HEK293 (cell line): ENCODE data around the gene DCUN1D4.

Experiments
- CTCF ChIA-PET: fragments of 350-600 bp; formaldehyde crosslinking; extraction: SDS; loops from one replicate; lab custom pipeline; 2021; ENCODE audit warnings: antibody characterized with exemption; lab: Yijun Ruan, JAX
- POLR2A ChIA-PET: fragments of 300-600 bp; formaldehyde crosslinking; extraction: SDS; loops from one replicate; lab custom pipeline; 2020; ENCODE audit warnings: antibody characterized with exemption, inconsistent platforms; lab: Yijun Ruan, JAX
- H3K27ac ChIP-seq: fragments of 200-500 bp; sonication (Bioruptor generic); 2 replicates; pipeline ENCODE4 v1.5.1; 2014; ENCODE audit warnings: low read depth, low read length, control low read depth, inconsistent platforms; ENCODE audit errors: extremely low read depth
- H3K36me3 ChIP-seq, 2 experiments: fragments of 200-500 bp in 1 of 2; sonication (Bioruptor generic) in 1 of 2; 1 replicate in 1 of 2; 2 replicates in 1 of 2; pipeline ENCODE4 v1.5.1; 2014 to 2017; ENCODE audit warnings: inconsistent platforms in 2 of 2, low read length in 2 of 2; ENCODE audit not compliant: control insufficient read depth in 2 of 2, insufficient read depth in 1 of 2
- H3K4me1 ChIP-seq: fragments of 200-500 bp; sonication (Bioruptor generic); 2 replicates; pipeline ENCODE4 v1.5.1; 2014; ENCODE audit warnings: mild to moderate bottlenecking, low read length, inconsistent platforms; ENCODE audit not compliant: control insufficient read depth, insufficient read depth
- H3K4me3 ChIP-seq: 2 replicates; pipeline ENCODE4 v1.5.1; 2011; ENCODE audit warnings: low read depth, mild to moderate bottlenecking, control low read depth, low read length, moderate library complexity
- H3K9me3 ChIP-seq: fragments of 200-500 bp; sonication (Bioruptor generic); 2 replicates; pipeline ENCODE4 v1.5.1; 2014; ENCODE audit warnings: low read depth, low read length, inconsistent platforms; ENCODE audit not compliant: control insufficient read depth, insufficient read depth
- HOXA7 ChIP-seq: sonication (generic); formaldehyde crosslinking; IDR thresholded peaks from 2 replicates; pipeline ENCODE4 v1.8.1; 2022; ENCODE audit warnings: missing genetic modification reagents, borderline replicate concordance
- KLF16 ChIP-seq: fragments of 450-650 bp; formaldehyde crosslinking; IDR thresholded peaks from 2 replicates; pipeline ENCODE4 v1.5.1; 2017; ENCODE audit warnings: missing biosample characterization, missing genetic modification characterization
- PRDM1 ChIP-seq: fragments of 450-650 bp; formaldehyde crosslinking; IDR thresholded peaks from 2 replicates; pipeline ENCODE4; 2016; ENCODE audit warnings: missing biosample characterization, missing genetic modification characterization
- TCF7L2 ChIP-seq: IDR thresholded peaks from 2 replicates; pipeline ENCODE4 v1.6.1; 2011; ENCODE audit warnings: low read depth, mild to moderate bottlenecking, inconsistent platforms, low read length, moderate library complexity, borderline replicate concordance
- YY1 ChIP-seq: fragments of 450-650 bp; formaldehyde crosslinking; IDR thresholded peaks from 2 replicates; pipeline ENCODE4 v1.5.1; 2018; ENCODE audit warnings: missing biosample characterization, missing genetic modification characterization
- ZBTB48 ChIP-seq: fragments of 450-650 bp; formaldehyde crosslinking; IDR thresholded peaks from 2 replicates; pipeline ENCODE4 v1.5.1; 2016; ENCODE audit warnings: missing biosample characterization, missing genetic modification characterization
- ZFP37 ChIP-seq: fragments of 450-650 bp; formaldehyde crosslinking; IDR thresholded peaks from 2 replicates; pipeline ENCODE4 v1.5.1; 2016; ENCODE audit warnings: missing biosample characterization, missing genetic modification characterization
- ZNF112 ChIP-seq: fragments of 450-650 bp; formaldehyde crosslinking; IDR thresholded peaks from 2 replicates; pipeline ENCODE4 v1.5.0; 2017; ENCODE audit warnings: missing biosample characterization, missing genetic modification characterization
- ZNF155 ChIP-seq: fragments of 450-650 bp; formaldehyde crosslinking; IDR thresholded peaks from 2 replicates; pipeline ENCODE4 v1.5.1; 2016; ENCODE audit warnings: missing biosample characterization, missing genetic modification characterization
- ZNF169 ChIP-seq: fragments of 450-650 bp; formaldehyde crosslinking; IDR thresholded peaks from 2 replicates; pipeline ENCODE4 v1.5.1; 2016; ENCODE audit warnings: missing biosample characterization, missing genetic modification characterization
- ZNF174 ChIP-seq: fragments of 450-650 bp; formaldehyde crosslinking; IDR thresholded peaks from 2 replicates; pipeline ENCODE4 v1.5.0; 2017; ENCODE audit warnings: missing biosample characterization, mild to moderate bottlenecking, missing genetic modification characterization
- ZNF184 ChIP-seq: fragments of 450-650 bp; IDR thresholded peaks from 2 replicates; pipeline ENCODE4 v1.5.1; 2018; ENCODE audit warnings: missing biosample characterization, mild to moderate bottlenecking, missing genetic modification characterization
- ZNF223 ChIP-seq: fragments of 450-650 bp; formaldehyde crosslinking; IDR thresholded peaks from 2 replicates; pipeline ENCODE4 v1.5.1; 2016; ENCODE audit warnings: missing biosample characterization, missing genetic modification characterization
- ZNF239 ChIP-seq: fragments of 450-650 bp; formaldehyde crosslinking; IDR thresholded peaks from 2 replicates; pipeline ENCODE4 v1.5.1; 2016; ENCODE audit warnings: missing biosample characterization, missing genetic modification characterization
- ZNF311 ChIP-seq: fragments of 450-650 bp; formaldehyde crosslinking; IDR thresholded peaks from 2 replicates; pipeline ENCODE4 v1.5.1; 2017; ENCODE audit warnings: missing biosample characterization, missing genetic modification characterization, borderline replicate concordance
- ZNF416 ChIP-seq: fragments of 450-650 bp; formaldehyde crosslinking; IDR thresholded peaks from 2 replicates; pipeline ENCODE4 v1.5.1; 2016; ENCODE audit warnings: missing biosample characterization, missing genetic modification characterization
- ZNF501 ChIP-seq: fragments of 450-650 bp; formaldehyde crosslinking; IDR thresholded peaks from 2 replicates; pipeline ENCODE4 v1.5.1; 2016; ENCODE audit warnings: missing biosample characterization, missing genetic modification characterization
- ZNF514 ChIP-seq: fragments of 450-650 bp; formaldehyde crosslinking; IDR thresholded peaks from 2 replicates; pipeline ENCODE4 v1.5.1; 2016; ENCODE audit warnings: missing biosample characterization, missing genetic modification characterization
- ZNF596 ChIP-seq: fragments of 450-650 bp; IDR thresholded peaks from 2 replicates; pipeline ENCODE4 v1.5.0; 2018; ENCODE audit warnings: missing biosample characterization, mild to moderate bottlenecking, missing genetic modification characterization, moderate library complexity
- ZNF626 ChIP-seq: fragments of 450-650 bp; sonication (Bioruptor Pico); formaldehyde crosslinking; IDR thresholded peaks from 2 replicates; pipeline ENCODE4 v1.5.1; 2018; ENCODE audit warnings: missing biosample characterization, missing genetic modification characterization, inconsistent platforms
- ZNF830 ChIP-seq: fragments of 450-650 bp; IDR thresholded peaks from 2 replicates; pipeline ENCODE4 v1.5.0; 2018; ENCODE audit warnings: missing biosample characterization, missing genetic modification characterization, low read depth, mild to moderate bottlenecking, moderate library complexity
- ZNF843 ChIP-seq: fragments of 450-650 bp; formaldehyde crosslinking; IDR thresholded peaks from 2 replicates; pipeline ENCODE4 v1.5.1; 2016; ENCODE audit warnings: missing biosample characterization, missing genetic modification characterization
- TF ChIP-seq, protein P1 (sequence below): fragments of 450-650 bp; formaldehyde crosslinking; IDR thresholded peaks from 2 replicates; pipeline ENCODE4 v1.5.1; 2016; ENCODE audit warnings: missing biosample characterization, missing genetic modification characterization, low read depth
- TF ChIP-seq, protein P2 (sequence below): fragments of 450-650 bp; formaldehyde crosslinking; optimal IDR thresholded peaks from 2 replicates; pipeline ENCODE3; 2016; ENCODE audit warnings: missing biosample characterization, mild to moderate bottlenecking, missing genetic modification characterization
- TF ChIP-seq, protein P3 (sequence below): fragments of 450-650 bp; formaldehyde crosslinking; IDR thresholded peaks from 2 replicates; pipeline ENCODE4 v1.5.0; 2017; ENCODE audit warnings: missing biosample characterization, missing genetic modification characterization, borderline replicate concordance
- TF ChIP-seq, protein P4 (sequence below): fragments of 450-650 bp; formaldehyde crosslinking; IDR thresholded peaks from 2 replicates; pipeline ENCODE4 v1.5.1; 2017; ENCODE audit warnings: missing biosample characterization, missing genetic modification characterization

Gene DCUN1D4

DNA sequence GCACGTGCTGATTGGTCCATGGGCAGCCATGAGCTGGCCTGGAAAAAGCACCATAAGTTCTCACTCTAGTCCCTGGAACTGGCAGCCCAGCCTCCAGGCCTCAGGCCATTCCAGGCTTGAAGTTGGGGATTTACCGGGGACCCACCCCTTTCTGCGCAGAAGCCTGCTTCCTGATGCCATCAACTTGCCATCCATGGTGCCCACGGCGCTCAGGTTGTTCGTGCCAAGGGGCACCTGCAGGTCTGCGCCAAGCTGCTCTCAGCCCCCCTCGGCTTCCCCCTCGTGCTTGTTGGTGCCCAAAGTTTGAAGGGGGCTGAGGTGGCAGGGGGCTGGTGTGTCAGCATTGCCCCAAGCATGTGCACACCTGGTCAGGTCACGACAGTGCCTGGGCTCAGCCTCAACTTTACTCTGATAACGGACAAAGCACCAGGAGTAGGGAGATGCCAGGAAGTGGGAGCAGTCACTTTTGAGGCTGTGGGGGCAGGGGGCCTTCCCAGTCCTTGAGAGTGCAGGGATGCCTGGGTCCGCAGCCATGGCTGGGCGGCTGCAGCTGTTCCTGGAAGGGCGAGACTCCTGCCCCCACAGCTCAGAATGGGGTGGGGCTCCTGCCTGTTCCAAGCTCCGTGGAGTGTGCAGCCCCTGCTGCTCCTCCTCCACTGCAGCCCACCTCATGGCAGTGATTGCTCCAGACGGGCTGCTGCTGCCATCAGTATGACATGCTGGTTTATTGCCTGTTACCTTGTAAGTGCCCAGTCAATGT lies 24.9 kb downstream of the DCUN1D4 start:
- POLR2A ChIA-PET: no interaction called here
- Histone ChIP-seq H3K27ac (no peak overlapping the region), H3K4me1 (no peaks in the 10 kb centered on the region), H3K36me3 (peaks cover 0 to 77% of the 10 kb centered on the region in 2 experiments; a peak in 1 of 3 replicates), H3K9me3 (no peaks in the 10 kb centered on the region), H3K4me3 (no peak overlapping the region)
- CTCF ChIA-PET: no interaction called here
- TF ChIP-seq, protein P1, sequence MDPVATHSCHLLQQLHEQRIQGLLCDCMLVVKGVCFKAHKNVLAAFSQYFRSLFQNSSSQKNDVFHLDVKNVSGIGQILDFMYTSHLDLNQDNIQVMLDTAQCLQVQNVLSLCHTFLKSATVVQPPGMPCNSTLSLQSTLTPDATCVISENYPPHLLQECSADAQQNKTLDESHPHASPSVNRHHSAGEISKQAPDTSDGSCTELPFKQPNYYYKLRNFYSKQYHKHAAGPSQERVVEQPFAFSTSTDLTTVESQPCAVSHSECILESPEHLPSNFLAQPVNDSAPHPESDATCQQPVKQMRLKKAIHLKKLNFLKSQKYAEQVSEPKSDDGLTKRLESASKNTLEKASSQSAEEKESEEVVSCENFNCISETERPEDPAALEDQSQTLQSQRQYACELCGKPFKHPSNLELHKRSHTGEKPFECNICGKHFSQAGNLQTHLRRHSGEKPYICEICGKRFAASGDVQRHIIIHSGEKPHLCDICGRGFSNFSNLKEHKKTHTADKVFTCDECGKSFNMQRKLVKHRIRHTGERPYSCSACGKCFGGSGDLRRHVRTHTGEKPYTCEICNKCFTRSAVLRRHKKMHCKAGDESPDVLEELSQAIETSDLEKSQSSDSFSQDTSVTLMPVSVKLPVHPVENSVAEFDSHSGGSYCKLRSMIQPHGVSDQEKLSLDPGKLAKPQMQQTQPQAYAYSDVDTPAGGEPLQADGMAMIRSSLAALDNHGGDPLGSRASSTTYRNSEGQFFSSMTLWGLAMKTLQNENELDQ: no peak
- TF ChIP-seq ZFP37 (tag by site-specific recombination) (no peak), TCF7L2 (no peak), ZNF843 (tag by site-specific recombination) (no peak), ZNF596 (tag by site-specific recombination) (no peak), ZNF416 (tag by site-specific recombination) (no peak), KLF16 (tag by site-specific recombination) (no peak), ZNF239 (tag by site-specific recombination) (no peak), ZNF311 (tag by site-specific recombination) (no peak), PRDM1 (tag by site-specific recombination) (no peak)
- TF ChIP-seq, protein P2, sequence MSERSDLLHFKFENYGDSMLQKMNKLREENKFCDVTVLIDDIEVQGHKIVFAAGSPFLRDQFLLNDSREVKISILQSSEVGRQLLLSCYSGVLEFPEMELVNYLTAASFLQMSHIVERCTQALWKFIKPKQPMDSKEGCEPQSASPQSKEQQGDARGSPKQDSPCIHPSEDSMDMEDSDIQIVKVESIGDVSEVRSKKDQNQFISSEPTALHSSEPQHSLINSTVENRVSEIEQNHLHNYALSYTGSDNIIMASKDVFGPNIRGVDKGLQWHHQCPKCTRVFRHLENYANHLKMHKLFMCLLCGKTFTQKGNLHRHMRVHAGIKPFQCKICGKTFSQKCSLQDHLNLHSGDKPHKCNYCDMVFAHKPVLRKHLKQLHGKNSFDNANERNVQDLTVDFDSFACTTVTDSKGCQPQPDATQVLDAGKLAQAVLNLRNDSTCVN (tag by site-specific recombination): no peak

DNA sequence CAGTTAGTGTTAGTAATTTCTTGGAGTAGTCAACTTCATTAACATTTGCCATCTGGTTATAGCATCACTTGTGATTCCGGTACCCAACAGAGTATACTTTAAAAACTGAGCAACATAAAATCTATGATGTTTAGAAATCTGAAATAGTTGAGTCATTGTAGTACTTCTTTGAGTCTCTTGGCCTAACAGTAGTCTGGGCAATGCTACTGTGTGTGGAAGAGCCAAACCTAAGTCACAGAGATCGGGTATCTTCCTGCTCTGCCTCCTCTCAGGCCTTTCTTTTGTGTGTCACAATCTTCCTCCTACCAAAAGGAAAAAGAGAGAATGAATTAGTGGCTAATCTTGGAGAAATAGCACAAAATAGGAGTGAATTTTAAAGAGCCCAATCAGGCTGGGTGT lies 25.5 kb downstream of the DCUN1D4 start:
- H3K36me3 ChIP-seq: peaks cover 0 to 82% of the 10 kb centered on the region in 2 experiments; a peak in 1 of 3 replicates
- H3K4me3 ChIP-seq: no peak overlapping the region
- no peaks in the 10 kb centered on the region for H3K4me1 ChIP-seq
- H3K27ac ChIP-seq: no peak overlapping the region
- H3K9me3 ChIP-seq: no peaks in the 10 kb centered on the region
- CTCF ChIA-PET: no interaction called here
- no peak for TF ChIP-seq YY1 (tag by site-specific recombination)
- no peak for TF ChIP-seq ZNF169 (tag by site-specific recombination)
- TF ChIP-seq, protein P3, sequence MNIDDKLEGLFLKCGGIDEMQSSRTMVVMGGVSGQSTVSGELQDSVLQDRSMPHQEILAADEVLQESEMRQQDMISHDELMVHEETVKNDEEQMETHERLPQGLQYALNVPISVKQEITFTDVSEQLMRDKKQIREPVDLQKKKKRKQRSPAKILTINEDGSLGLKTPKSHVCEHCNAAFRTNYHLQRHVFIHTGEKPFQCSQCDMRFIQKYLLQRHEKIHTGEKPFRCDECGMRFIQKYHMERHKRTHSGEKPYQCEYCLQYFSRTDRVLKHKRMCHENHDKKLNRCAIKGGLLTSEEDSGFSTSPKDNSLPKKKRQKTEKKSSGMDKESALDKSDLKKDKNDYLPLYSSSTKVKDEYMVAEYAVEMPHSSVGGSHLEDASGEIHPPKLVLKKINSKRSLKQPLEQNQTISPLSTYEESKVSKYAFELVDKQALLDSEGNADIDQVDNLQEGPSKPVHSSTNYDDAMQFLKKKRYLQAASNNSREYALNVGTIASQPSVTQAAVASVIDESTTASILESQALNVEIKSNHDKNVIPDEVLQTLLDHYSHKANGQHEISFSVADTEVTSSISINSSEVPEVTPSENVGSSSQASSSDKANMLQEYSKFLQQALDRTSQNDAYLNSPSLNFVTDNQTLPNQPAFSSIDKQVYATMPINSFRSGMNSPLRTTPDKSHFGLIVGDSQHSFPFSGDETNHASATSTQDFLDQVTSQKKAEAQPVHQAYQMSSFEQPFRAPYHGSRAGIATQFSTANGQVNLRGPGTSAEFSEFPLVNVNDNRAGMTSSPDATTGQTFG: no peak
- TF ChIP-seq ZNF514 (tag by site-specific recombination): no peak
- TF ChIP-seq, protein P4, sequence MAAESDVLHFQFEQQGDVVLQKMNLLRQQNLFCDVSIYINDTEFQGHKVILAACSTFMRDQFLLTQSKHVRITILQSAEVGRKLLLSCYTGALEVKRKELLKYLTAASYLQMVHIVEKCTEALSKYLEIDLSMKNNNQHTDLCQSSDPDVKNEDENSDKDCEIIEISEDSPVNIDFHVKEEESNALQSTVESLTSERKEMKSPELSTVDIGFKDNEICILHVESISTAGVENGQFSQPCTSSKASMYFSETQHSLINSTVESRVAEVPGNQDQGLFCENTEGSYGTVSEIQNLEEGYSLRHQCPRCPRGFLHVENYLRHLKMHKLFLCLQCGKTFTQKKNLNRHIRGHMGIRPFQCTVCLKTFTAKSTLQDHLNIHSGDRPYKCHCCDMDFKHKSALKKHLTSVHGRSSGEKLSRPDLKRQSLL: no peak
- no peak for TF ChIP-seq ZNF184 (tag by site-specific recombination)
- TF ChIP-seq KLF16 (tag by site-specific recombination): no peak
- TF ChIP-seq ZNF501 (tag by site-specific recombination): no peak
- TF ChIP-seq ZNF155: no peak
- TF ChIP-seq HOXA7 (CRISPR knock-in tag): no peak
- no peak for TF ChIP-seq ZNF174 (tag by site-specific recombination)
- no peak for TF ChIP-seq ZBTB48
- TF ChIP-seq ZNF112 (tag by site-specific recombination): no peak
- no peak for TF ChIP-seq ZNF223
- TF ChIP-seq ZNF626: no peak
- no peak for TF ChIP-seq ZNF830 (tag by site-specific recombination)
- POLR2A ChIA-PET: no interaction called here
